Measurements from ENCODE around the gene EML3. TPM values are rescaled to one million over a fixed set of nuclear protein-coding genes. Genes with fewer than 3 reads are reported as not detected.

The EML3 gene
- total and polyA plus RNA-seq, 2 donors from 2014 or later: 35.0 to 83.3 TPM

GRCh38 chr11:62600367-62601121 lies 12.0 kb downstream of the EML3 start:
- TF ChIP-seq CTCF (IDR thresholded peaks at IDR 0.05; ENCODE audit: borderline replicate concordance, extremely low read depth, insufficient read depth): no peak
- intact Hi-C loops (cut with DNase I): no loop called here
- Histone ChIP-seq H3K27me3 (ENCODE audit: control insufficient read depth, insufficient read depth, low read length) (no peaks in the 10 kb centered on the region), H3K9ac (ENCODE audit: low read length in 3 of 3) (peak overlapping the region; percentile 74 to 79 (median 74)), H3K9me3 (ENCODE audit: control insufficient read depth in 2 of 3, insufficient read depth in 1 of 3, low read length in 3 of 3) (no peaks in the 10 kb centered on the region), H3K27ac (ENCODE audit: low read depth in 2 of 2, low read length in 2 of 2) (peak overlapping the region; percentile 91 to 93), H3K4me1 (ENCODE audit: control insufficient read depth in 2 of 3, insufficient read depth in 2 of 3, low read depth in 1 of 3, low read length in 3 of 3) (peaks cover 5 to 18% (median 17%) of the 10 kb centered on the region in 3 donors), H3K36me3 (ENCODE audit: control insufficient read depth in 2 of 3, insufficient read depth in 3 of 3, low read length in 3 of 3) (peaks cover 8 to 32% (median 29%) of the 10 kb centered on the region in 3 donors), H3K4me3 (ENCODE audit: low read length in 3 of 3) (peak overlapping the region; percentile 64 to 77 (median 70))
- FAIRE-seq (no peak), DNase-seq (peak in 2 of 5 donors; percentile 23 to 30)

- Histone ChIP-seq H3K27me3 (ENCODE audit: control insufficient read depth, insufficient read depth, low read length) (no peaks in the 10 kb centered on the region), H3K4me3 (ENCODE audit: low read length in 3 of 3) (peak overlapping the region; percentile 5 to 77 (median 64)), H3K9ac (ENCODE audit: low read length in 3 of 3) (peak overlapping the region; percentile 8 to 74 (median 74)), H3K36me3 (ENCODE audit: control insufficient read depth in 2 of 3, insufficient read depth in 3 of 3, low read length in 3 of 3) (peaks cover 8 to 35% (median 34%) of the 10 kb centered on the region in 3 donors), H3K4me1 (ENCODE audit: control insufficient read depth in 2 of 3, insufficient read depth in 2 of 3, low read depth in 1 of 3, low read length in 3 of 3) (peaks cover 5 to 18% (median 17%) of the 10 kb centered on the region in 3 donors), H3K27ac (ENCODE audit: low read depth in 2 of 2, low read length in 2 of 2) (no peak overlapping the region), H3K9me3 (ENCODE audit: control insufficient read depth in 2 of 3, insufficient read depth in 1 of 3, low read length in 3 of 3) (no peaks in the 10 kb centered on the region)
- no peak for FAIRE-seq
- intact Hi-C loops (cut with DNase I): no loop called here
- DNase-seq: peak in 1 of 5 donors; percentile 35
- TF ChIP-seq CTCF (IDR thresholded peaks at IDR 0.05; ENCODE audit: borderline replicate concordance, extremely low read depth, insufficient read depth): no peak
Measured at GRCh38 chr11:62599901-62600300, 12.7 kb downstream of the EML3 start.

GRCh38 chr11:62599069-62599696 lies 13.4 kb downstream of the EML3 start:
- H3K27me3 ChIP-seq (ENCODE audit: control insufficient read depth, insufficient read depth, low read length): no peaks in the 10 kb centered on the region
- H3K9ac ChIP-seq (ENCODE audit: low read length in 3 of 3): no peak overlapping the region
- FAIRE-seq: no peak

More at GRCh38 chr11:62599069-62599696, 13.4 kb downstream of the EML3 start:
- peaks cover 8 to 40% (median 38%) of the 10 kb centered on the region in 3 donors for H3K36me3 ChIP-seq (ENCODE audit: control insufficient read depth in 2 of 3, insufficient read depth in 3 of 3, low read length in 3 of 3)
- H3K9me3 ChIP-seq (ENCODE audit: control insufficient read depth in 2 of 3, insufficient read depth in 1 of 3, low read length in 3 of 3): no peaks in the 10 kb centered on the region
- peak; percentile 96 to 98 (median 97) for DNase-seq
- intact Hi-C loops (cut with DNase I): no loop called here
- peak overlapping the region in 2 of 3 donors; percentile 16 to 77 for H3K4me3 ChIP-seq (ENCODE audit: low read length in 3 of 3)
- H3K27ac ChIP-seq (ENCODE audit: low read depth in 2 of 2, low read length in 2 of 2): peak overlapping the region in 1 of 2 donors; percentile 23
- TF ChIP-seq CTCF (IDR thresholded peaks at IDR 0.05; ENCODE audit: borderline replicate concordance, extremely low read depth, insufficient read depth): no peak
- peaks cover 5 to 18% (median 17%) of the 10 kb centered on the region in 3 donors for H3K4me1 ChIP-seq (ENCODE audit: control insufficient read depth in 2 of 3, insufficient read depth in 2 of 3, low read depth in 1 of 3, low read length in 3 of 3)

All from kidney (tissue), 14 donors.